ENCODE measurements around the gene GLIS1. TPM values are rescaled to one million over a fixed set of nuclear protein-coding genes. Genes with fewer than 3 reads are reported as not detected.

The GLIS1 gene
- total and polyA plus RNA-seq, 10 of the 15 experiments (the other 5 are each of a cell fraction or from before 2014, with no cell fraction given): not detected

DNA sequence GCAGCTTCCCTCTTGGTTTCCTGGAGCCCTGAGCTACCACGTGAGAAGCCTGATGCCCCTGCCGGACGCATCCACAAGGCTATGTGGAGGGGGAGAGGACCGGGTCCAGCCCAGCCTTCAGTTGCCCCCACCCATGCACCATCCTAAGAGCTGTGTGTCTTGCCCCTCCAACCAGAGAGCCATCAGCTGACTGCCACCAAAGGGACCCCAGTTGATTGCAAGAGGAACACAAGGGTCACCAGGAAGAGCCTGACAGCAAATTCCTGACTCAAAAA lies 81.5 kb downstream of the GLIS1 start (continued):
- TF ChIP-seq SIX5 (IDR thresholded peaks at IDR 0.05; ENCODE audit: low read depth, low read length, severe bottlenecking) (no peak), ESRRA (IDR thresholded peaks at IDR 0.05; ENCODE audit: low read length) (no peak), SP1 (IDR thresholded peaks at IDR 0.05; ENCODE audit: low read depth, low read length) (no peak), YY1 (IDR thresholded peaks at IDR 0.05; ENCODE audit: low read depth, low read length) (no peak), SMAD5 (IDR thresholded peaks at IDR 0.05; ENCODE audit: low read depth) (no peak)

DNA sequence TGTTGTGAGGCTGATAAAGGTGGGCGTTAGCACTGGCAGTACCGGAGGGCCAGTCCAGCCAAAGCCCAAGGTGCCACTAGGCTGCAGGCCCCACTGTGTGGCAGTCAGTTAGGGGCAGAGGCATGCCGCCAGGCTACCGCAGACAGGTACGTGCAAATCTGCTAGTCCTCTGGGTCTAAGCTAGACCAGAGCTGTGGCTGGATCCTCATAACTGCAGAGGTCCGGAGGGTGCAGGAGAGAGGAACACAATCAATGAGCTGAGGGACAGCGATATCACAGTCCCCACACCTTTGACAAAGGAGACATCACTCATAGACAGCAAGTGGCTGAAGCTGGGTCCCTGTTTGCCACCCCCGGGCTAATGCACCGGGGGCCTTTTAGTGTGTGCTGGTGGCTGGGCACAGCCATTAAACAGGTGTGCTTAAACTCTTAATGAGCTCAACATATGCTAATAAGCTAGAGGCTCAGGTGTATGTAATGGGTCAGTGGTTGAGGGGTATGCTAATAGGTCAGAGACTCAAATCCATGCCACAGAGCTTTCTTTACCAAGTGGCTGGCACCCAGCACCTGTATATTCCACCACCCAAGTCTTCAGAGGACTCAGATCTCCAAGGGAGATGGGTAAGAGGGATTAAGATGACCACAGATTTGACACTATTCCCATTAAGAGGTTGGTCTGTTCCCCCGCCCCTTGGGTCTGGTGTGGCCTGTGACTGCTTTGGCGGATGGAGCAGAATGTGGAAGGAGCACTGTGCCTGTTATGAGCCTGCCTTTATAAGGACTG lies 82.0 kb downstream of the GLIS1 start:
- 26% methylated on average over 11 of the region's 11 CpGs for WGBS (ENCODE audit: insufficient coverage, insufficient replicate concordance, low lambda C conversion rate, missing lambda C conversion rate)
- ChIA-PET RAD21 (ENCODE audit: unreplicated experiment) (no interaction called here), POLR2A (no interaction called here), CTCF (no interaction called here), SMC1A (ENCODE audit: uncharacterized antibody, unreplicated experiment) (no interaction called here)
- Histone ChIP-seq H3K4me2 (ENCODE audit: control insufficient read depth, insufficient read depth) (no peak overlapping the region), H3K27me3 (replicated peaks in 1 of 2; ENCODE audit: control insufficient read depth in 2 of 2, insufficient read depth in 2 of 2, low read length in 1 of 2) (peaks cover 4 to 5% of the 10 kb centered on the region in 2 experiments; a peak in 3 of 4 replicates), H2AFZ (ENCODE audit: control insufficient read depth, low read depth, low read length) (no peak overlapping the region), H4K20me1 (ENCODE audit: control insufficient read depth, insufficient read depth) (no peaks in the 10 kb centered on the region), H3K79me2 (ENCODE audit: control insufficient read depth, insufficient read depth, low read length) (no peaks in the 10 kb centered on the region), H3K4me1 (ENCODE audit: control insufficient read depth, insufficient read depth, low read length) (no peaks in the 10 kb centered on the region), H3K36me3 (ENCODE audit: control insufficient read depth in 2 of 2, insufficient read depth in 2 of 2, low read length in 1 of 2) (no peaks in the 10 kb centered on the region), H3K4me3 (no peak overlapping the region), H3K27ac (ENCODE audit: control insufficient read depth, insufficient read depth) (no peak overlapping the region), H3K9me3 (replicated peaks; ENCODE audit: control insufficient read depth, insufficient read depth, low read length) (no peaks in the 10 kb centered on the region), H3K9ac (ENCODE audit: control insufficient read depth, insufficient read depth, low read length) (no peak overlapping the region)
- in situ Hi-C loops (cut with MboI): no loop called here
- ATAC-seq: no peak
- DNase-seq (ENCODE audit: low read depth, low spot score): no peak
- FAIRE-seq: no peak
- no TSS peak for BruUV-seq (replicated peaks)
- intact Hi-C loops (cut with micrococcal nuclease; ENCODE audit: unreplicated experiment): no loop called here
- no peak for TF ChIP-seq BRCA1 (IDR thresholded peaks at IDR 0.05; ENCODE audit: low read depth, low read length)
- TF ChIP-seq, protein P1, sequence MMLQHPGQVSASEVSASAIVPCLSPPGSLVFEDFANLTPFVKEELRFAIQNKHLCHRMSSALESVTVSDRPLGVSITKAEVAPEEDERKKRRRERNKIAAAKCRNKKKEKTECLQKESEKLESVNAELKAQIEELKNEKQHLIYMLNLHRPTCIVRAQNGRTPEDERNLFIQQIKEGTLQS (IDR thresholded peaks at IDR 0.05; ENCODE audit: borderline replicate concordance, extremely low read depth, low read depth, low read length): no peak
- TF ChIP-seq SRF (IDR thresholded peaks at IDR 0.05; ENCODE audit: low read depth in 2 of 2, low read length in 2 of 2): no peak
- TF ChIP-seq, protein P2, sequence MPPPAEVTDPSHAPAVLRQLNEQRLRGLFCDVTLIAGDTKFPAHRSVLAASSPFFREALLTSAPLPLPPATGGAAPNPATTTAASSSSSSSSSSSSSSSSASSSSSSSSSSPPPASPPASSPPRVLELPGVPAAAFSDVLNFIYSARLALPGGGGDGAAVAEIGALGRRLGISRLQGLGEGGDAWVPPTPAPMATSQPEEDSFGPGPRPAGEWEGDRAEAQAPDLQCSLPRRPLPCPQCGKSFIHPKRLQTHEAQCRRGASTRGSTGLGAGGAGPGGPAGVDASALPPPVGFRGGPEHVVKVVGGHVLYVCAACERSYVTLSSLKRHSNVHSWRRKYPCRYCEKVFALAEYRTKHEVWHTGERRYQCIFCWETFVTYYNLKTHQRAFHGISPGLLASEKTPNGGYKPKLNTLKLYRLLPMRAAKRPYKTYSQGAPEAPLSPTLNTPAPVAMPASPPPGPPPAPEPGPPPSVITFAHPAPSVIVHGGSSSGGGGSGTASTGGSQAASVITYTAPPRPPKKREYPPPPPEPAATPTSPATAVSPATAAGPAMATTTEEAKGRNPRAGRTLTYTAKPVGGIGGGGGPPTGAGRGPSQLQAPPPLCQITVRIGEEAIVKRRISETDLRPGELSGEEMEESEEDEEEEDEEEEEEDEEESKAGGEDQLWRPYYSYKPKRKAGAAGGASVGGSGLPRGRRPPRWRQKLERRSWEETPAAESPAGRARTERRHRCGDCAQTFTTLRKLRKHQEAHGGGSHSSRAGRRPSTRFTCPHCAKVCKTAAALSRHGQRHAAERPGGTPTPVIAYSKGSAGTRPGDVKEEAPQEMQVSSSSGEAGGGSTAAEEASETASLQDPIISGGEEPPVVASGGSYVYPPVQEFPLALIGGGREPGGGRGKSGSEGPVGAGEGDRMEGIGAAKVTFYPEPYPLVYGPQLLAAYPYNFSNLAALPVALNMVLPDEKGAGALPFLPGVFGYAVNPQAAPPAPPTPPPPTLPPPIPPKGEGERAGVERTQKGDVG (CRISPR knock-in tag; IDR thresholded peaks at IDR 0.05): no peak
- TF ChIP-seq, protein P3, sequence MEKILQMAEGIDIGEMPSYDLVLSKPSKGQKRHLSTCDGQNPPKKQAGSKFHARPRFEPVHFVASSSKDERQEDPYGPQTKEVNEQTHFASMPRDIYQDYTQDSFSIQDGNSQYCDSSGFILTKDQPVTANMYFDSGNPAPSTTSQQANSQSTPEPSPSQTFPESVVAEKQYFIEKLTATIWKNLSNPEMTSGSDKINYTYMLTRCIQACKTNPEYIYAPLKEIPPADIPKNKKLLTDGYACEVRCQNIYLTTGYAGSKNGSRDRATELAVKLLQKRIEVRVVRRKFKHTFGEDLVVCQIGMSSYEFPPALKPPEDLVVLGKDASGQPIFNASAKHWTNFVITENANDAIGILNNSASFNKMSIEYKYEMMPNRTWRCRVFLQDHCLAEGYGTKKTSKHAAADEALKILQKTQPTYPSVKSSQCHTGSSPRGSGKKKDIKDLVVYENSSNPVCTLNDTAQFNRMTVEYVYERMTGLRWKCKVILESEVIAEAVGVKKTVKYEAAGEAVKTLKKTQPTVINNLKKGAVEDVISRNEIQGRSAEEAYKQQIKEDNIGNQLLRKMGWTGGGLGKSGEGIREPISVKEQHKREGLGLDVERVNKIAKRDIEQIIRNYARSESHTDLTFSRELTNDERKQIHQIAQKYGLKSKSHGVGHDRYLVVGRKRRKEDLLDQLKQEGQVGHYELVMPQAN (conservative IDR thresholded peaks at IDR 0.05): no peak
- TF ChIP-seq, protein P4, sequence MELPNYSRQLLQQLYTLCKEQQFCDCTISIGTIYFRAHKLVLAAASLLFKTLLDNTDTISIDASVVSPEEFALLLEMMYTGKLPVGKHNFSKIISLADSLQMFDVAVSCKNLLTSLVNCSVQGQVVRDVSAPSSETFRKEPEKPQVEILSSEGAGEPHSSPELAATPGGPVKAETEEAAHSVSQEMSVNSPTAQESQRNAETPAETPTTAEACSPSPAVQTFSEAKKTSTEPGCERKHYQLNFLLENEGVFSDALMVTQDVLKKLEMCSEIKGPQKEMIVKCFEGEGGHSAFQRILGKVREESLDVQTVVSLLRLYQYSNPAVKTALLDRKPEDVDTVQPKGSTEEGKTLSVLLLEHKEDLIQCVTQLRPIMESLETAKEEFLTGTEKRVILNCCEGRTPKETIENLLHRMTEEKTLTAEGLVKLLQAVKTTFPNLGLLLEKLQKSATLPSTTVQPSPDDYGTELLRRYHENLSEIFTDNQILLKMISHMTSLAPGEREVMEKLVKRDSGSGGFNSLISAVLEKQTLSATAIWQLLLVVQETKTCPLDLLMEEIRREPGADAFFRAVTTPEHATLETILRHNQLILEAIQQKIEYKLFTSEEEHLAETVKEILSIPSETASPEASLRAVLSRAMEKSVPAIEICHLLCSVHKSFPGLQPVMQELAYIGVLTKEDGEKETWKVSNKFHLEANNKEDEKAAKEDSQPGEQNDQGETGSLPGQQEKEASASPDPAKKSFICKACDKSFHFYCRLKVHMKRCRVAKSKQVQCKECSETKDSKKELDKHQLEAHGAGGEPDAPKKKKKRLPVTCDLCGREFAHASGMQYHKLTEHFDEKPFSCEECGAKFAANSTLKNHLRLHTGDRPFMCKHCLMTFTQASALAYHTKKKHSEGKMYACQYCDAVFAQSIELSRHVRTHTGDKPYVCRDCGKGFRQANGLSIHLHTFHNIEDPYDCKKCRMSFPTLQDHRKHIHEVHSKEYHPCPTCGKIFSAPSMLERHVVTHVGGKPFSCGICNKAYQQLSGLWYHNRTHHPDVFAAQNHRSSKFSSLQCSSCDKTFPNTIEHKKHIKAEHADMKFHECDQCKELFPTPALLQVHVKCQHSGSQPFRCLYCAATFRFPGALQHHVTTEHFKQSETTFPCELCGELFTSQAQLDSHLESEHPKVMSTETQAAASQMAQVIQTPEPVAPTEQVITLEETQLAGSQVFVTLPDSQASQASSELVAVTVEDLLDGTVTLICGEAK (IDR thresholded peaks at IDR 0.05; ENCODE audit: borderline replicate concordance): no peak

All from GM12878 (cell line).